Keratinocyte (primary cell): Measurements from ENCODE around the gene HDAC7. TPM values are rescaled to one million over a fixed set of nuclear protein-coding genes. Genes with fewer than 3 reads are reported as not detected.

Source experiments
- DNase-seq: peaks from one replicate; pipeline ENCODE4 v3.0.0-alpha.2; 2011; ENCODE audit warnings: low read depth, missing footprints, low spot score
- FAIRE-seq: peaks from 2 replicates; lab custom pipeline; 2011; peaks lifted over from hg19 to GRCh38; lab: Jason Lieb, UNC
- H2AFZ ChIP-seq: 2 replicates; pipeline ENCODE4 v1.6.0; 2012; ENCODE audit warnings: low read length, control low read depth, inconsistent platforms; ENCODE audit not compliant: control insufficient read depth
- H3K27ac ChIP-seq: 2 replicates; pipeline ENCODE4 v1.5.1; 2011; ENCODE audit warnings: low read length; ENCODE audit not compliant: control insufficient read depth, insufficient read depth
- H3K27me3 ChIP-seq: 3 replicates; pipeline ENCODE4 v1.6.0; 2011; ENCODE audit warnings: low read length; ENCODE audit not compliant: control insufficient read depth, insufficient read depth; ENCODE audit errors: extremely low read depth
- H3K36me3 ChIP-seq, 2 experiments: 2 replicates in 1 of 2; 3 replicates in 1 of 2; pipeline ENCODE4 v1.5.1; 2011; ENCODE audit warnings: low read length in 2 of 2, mild to moderate bottlenecking in 1 of 2; ENCODE audit not compliant: control insufficient read depth in 2 of 2, insufficient read depth in 2 of 2; ENCODE audit errors: extremely low read depth in 1 of 2
- H3K4me1 ChIP-seq: 3 replicates; pipeline ENCODE4 v1.5.1; 2011; ENCODE audit warnings: low read length; ENCODE audit not compliant: control insufficient read depth, insufficient read depth; ENCODE audit errors: extremely low read depth
- H3K4me2 ChIP-seq: 3 replicates; pipeline ENCODE4 v1.6.0; 2011; ENCODE audit warnings: low read depth, low read length; ENCODE audit not compliant: control insufficient read depth, insufficient read depth; ENCODE audit errors: extremely low read depth
- H3K4me3 ChIP-seq, 3 experiments: fragments of 200-600 bp in 1 of 3; sonication (generic) in 1 of 3; 2 replicates in 2 of 3; 3 replicates in 1 of 3; pipeline ENCODE4 v1.5.1; 2011 to 2016; ENCODE audit warnings: low read length in 3 of 3, mild to moderate bottlenecking in 3 of 3, control low read depth in 2 of 3, inconsistent platforms in 1 of 3, low read depth in 1 of 3, mixed read lengths in 1 of 3, mixed run types in 1 of 3, moderate library complexity in 1 of 3; ENCODE audit not compliant: control insufficient read depth in 2 of 3, insufficient read depth in 2 of 3; ENCODE audit errors: extremely low read depth in 1 of 3
- H3K79me2 ChIP-seq: 2 replicates; pipeline ENCODE4 v1.6.0; 2012; ENCODE audit warnings: low read length; ENCODE audit not compliant: control insufficient read depth, insufficient read depth
- H3K9ac ChIP-seq: 3 replicates; pipeline ENCODE4 v1.6.0; 2011; ENCODE audit warnings: low read length; ENCODE audit not compliant: control insufficient read depth, insufficient read depth; ENCODE audit errors: extremely low read depth
- H3K9me1 ChIP-seq: 3 replicates; pipeline ENCODE4 v1.6.0; 2011; ENCODE audit warnings: low read length; ENCODE audit not compliant: control insufficient read depth, insufficient read depth; ENCODE audit errors: extremely low read depth
- H3K9me3 ChIP-seq: 2 replicates; pipeline ENCODE4 v1.5.1; 2012; ENCODE audit warnings: low read depth, low read length; ENCODE audit not compliant: control insufficient read depth
- H4K20me1 ChIP-seq: 3 replicates; pipeline ENCODE4 v1.6.0; 2011; ENCODE audit warnings: low read length; ENCODE audit not compliant: control insufficient read depth, insufficient read depth; ENCODE audit errors: extremely low read depth
- EZH2 ChIP-seq: IDR thresholded peaks from one replicate; pipeline ENCODE4 v1.6.1; 2012; ENCODE audit warnings: inconsistent platforms, mild to moderate bottlenecking, low read length, moderate library complexity
- dilution Hi-C: fragments of 300-500 bp; cut with MboI; formaldehyde crosslinking; loops from one replicate; pipeline ENCODE4 v1.7.0; 2020; ENCODE audit warnings: low sequenced_read_pairs; ENCODE audit not compliant: extremely low pct_ligation_motif_present
- polyA plus RNA-seq, 5 experiments: library from polyadenylated mRNA; depleted of rRNA in 3 of 5; stranded (reverse) in 3 of 5; stranded (forward) in 1 of 5; unstranded in 1 of 5; fragments of >200 nt; gene quantifications; 1 replicate in 1 of 5; 2 replicates in 3 of 5; 3 replicates in 1 of 5; pipeline versions ENCODE4 v1.2.1 to v1.2.3, GENCODE V29; 2011 to 2012; ENCODE audit warnings: missing spikeins in 2 of 5, low read depth in 1 of 5, low replicate concordance in 1 of 5
- TF ChIP-seq, protein P1 (sequence below), 3 experiments: IDR thresholded peaks in 1 of 3; conservative IDR thresholded peaks in 1 of 3; optimal IDR thresholded peaks in 1 of 3; 2 replicates in 2 of 3; 3 replicates in 1 of 3; pipeline versions ENCODE3 to v1.5.1; 2011; ENCODE audit warnings: low read length in 3 of 3, mild to moderate bottlenecking in 3 of 3, moderate library complexity in 2 of 3, control low read depth in 1 of 3, inconsistent platforms in 1 of 3; ENCODE audit not compliant: insufficient read depth in 2 of 3; ENCODE audit errors: extremely low read depth in 1 of 3

Gene HDAC7
- polyA plus RNA-seq, 1 donor (not counting 4 experiments of a cell fraction or from before 2014, with no cell fraction given) = 17.0 TPM

DNA sequence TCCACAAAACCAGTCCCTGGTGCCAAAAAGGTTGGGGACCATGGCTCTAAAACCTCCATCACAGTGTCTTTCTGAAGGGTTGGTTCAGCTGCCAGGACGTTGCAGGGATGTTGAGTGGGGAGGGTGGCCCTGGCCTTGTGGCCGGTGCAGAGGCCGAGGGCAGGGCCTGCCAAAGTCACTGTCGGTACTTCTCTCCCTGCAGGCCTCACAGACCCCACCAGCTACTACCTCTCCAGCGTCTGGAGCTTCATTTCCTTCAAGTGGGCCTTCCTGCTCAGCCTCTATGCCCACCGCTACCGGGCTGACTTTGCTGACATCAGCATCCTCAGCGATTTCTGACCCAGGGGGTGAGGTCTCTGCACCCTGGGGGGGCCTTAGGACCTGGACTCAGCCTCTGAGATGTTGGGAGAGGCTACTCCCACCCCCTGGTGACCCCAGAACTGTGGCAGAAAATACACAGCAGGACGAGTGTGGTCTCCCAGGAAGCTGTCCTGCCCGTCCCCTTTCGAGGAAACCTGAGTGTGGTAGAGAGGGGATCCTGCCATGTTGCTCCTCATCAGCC is 39.7 kb downstream of the HDAC7 start:
- TF ChIP-seq, protein P1, sequence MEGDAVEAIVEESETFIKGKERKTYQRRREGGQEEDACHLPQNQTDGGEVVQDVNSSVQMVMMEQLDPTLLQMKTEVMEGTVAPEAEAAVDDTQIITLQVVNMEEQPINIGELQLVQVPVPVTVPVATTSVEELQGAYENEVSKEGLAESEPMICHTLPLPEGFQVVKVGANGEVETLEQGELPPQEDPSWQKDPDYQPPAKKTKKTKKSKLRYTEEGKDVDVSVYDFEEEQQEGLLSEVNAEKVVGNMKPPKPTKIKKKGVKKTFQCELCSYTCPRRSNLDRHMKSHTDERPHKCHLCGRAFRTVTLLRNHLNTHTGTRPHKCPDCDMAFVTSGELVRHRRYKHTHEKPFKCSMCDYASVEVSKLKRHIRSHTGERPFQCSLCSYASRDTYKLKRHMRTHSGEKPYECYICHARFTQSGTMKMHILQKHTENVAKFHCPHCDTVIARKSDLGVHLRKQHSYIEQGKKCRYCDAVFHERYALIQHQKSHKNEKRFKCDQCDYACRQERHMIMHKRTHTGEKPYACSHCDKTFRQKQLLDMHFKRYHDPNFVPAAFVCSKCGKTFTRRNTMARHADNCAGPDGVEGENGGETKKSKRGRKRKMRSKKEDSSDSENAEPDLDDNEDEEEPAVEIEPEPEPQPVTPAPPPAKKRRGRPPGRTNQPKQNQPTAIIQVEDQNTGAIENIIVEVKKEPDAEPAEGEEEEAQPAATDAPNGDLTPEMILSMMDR (optimal IDR thresholded peaks at IDR 0.05 in 1 of 3, IDR thresholded peaks at IDR 0.05 in 1 of 3, conservative IDR thresholded peaks at IDR 0.05 in 1 of 3; ENCODE audit: extremely low read depth in 1 of 3, insufficient read depth in 2 of 3, low read length in 3 of 3) = no peak
- no peak for TF ChIP-seq EZH2
- H2AFZ ChIP-seq = no peak overlapping the region
- no peak overlapping the region for H3K4me2 ChIP-seq
- peaks cover 5 to 23% of the 10 kb centered on the region in 2 experiments for H3K36me3 ChIP-seq
- H3K4me3 ChIP-seq = no peak overlapping the region
- H3K9me1 ChIP-seq = peaks cover 3% of the 10 kb centered on the region
- dilution Hi-C loops = no loop called here
- no peak for FAIRE-seq
- H3K27ac ChIP-seq = no peak overlapping the region
- no peaks in the 10 kb centered on the region for H4K20me1 ChIP-seq
- no peak overlapping the region for H3K9ac ChIP-seq
- no peaks in the 10 kb centered on the region for H3K9me3 ChIP-seq
- DNase-seq = no peak
- no peaks in the 10 kb centered on the region for H3K27me3 ChIP-seq
- H3K4me1 ChIP-seq = peaks cover 37% of the 10 kb centered on the region
- H3K79me2 ChIP-seq = peaks cover 5% of the 10 kb centered on the region

DNA sequence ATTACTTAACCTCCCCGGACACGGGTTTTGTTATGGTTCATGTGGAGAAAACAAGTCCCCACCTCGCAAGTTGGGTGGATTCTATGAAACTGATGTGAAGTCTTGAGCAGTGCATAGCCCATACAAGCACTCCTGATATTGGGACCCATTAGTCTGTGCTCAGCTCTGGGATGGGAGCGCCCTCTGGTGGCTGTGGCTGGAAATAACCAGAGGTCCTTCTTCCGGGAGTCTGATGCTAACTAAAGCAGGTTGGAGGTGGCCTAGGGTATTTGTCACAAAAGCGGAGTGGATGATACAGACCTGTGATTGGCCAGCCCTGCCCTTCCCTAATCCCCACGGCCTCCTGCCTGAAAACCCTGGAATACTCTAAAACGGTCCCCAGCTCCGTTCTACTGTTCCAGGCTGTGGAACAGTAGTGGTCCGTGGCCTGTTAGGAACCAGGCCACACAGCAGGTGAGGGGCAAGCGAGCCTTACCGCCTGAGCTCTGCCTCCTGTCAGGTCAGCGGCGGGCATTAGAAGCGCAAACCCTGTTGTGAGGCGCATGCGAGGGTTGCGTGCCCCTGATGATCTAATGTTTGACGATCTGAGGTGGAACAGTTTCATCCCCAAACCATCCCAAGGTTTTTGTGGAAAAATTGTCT is 40.3 kb downstream of the HDAC7 start:
- DNase-seq (peak; percentile 55), FAIRE-seq (peak; percentile 77)
- Histone ChIP-seq H3K4me3 (no peak overlapping the region), H3K27ac (no peak overlapping the region), H3K36me3 (peaks cover 3 to 19% of the 10 kb centered on the region in 2 experiments), H3K9me1 (peaks cover 3% of the 10 kb centered on the region), H4K20me1 (no peaks in the 10 kb centered on the region), H3K9ac (no peak overlapping the region), H3K4me2 (no peak overlapping the region), H2AFZ (no peak overlapping the region), H3K4me1 (peaks cover 42% of the 10 kb centered on the region), H3K27me3 (no peaks in the 10 kb centered on the region), H3K79me2 (peaks cover 9% of the 10 kb centered on the region), H3K9me3 (no peaks in the 10 kb centered on the region)
- dilution Hi-C loops = no loop called here
- TF ChIP-seq, protein P1 (optimal IDR thresholded peaks at IDR 0.05 in 1 of 3, IDR thresholded peaks at IDR 0.05 in 1 of 3, conservative IDR thresholded peaks at IDR 0.05 in 1 of 3; ENCODE audit: extremely low read depth in 1 of 3, insufficient read depth in 2 of 3, low read length in 3 of 3) = peak in 2 of 3 experiments; percentile 87 to 96
- no peak for TF ChIP-seq EZH2
